Trophoblast cell (in vitro differentiated cells and primary cell): Measurements from ENCODE around the gene TEX261.

Experiments
- DNase-seq, 2 donors: peaks; one replicate each; pipeline ENCODE4 v3.0.0-alpha.2; 2016
- H2AFZ ChIP-seq: 2 replicates; pipeline ENCODE4 v1.6.1; 2013; ENCODE audit warnings: low read length, moderate library complexity, mild to moderate bottlenecking; ENCODE audit not compliant: insufficient read depth, poor library complexity
- H2AK5ac ChIP-seq: 2 replicates; pipeline ENCODE4 v1.6.1; 2013; ENCODE audit warnings: mild to moderate bottlenecking, low read length
- H2BK120ac ChIP-seq: 2 replicates; pipeline ENCODE4 v1.6.1; 2013; ENCODE audit warnings: low read length, mild to moderate bottlenecking, moderate library complexity; ENCODE audit not compliant: insufficient read depth, poor library complexity
- H2BK12ac ChIP-seq: 2 replicates; pipeline ENCODE4 v1.6.1; 2013; ENCODE audit warnings: mild to moderate bottlenecking, low read length, moderate library complexity
- H2BK5ac ChIP-seq: 2 replicates; pipeline ENCODE4 v1.6.1; 2013; ENCODE audit warnings: low read length, low read depth, moderate library complexity, mild to moderate bottlenecking; ENCODE audit not compliant: poor library complexity
- H3K14ac ChIP-seq: 2 replicates; pipeline ENCODE4 v1.6.1; 2013; ENCODE audit warnings: mild to moderate bottlenecking, low read length
- H3K18ac ChIP-seq: 2 replicates; pipeline ENCODE4 v1.6.1; 2013; ENCODE audit warnings: mild to moderate bottlenecking, low read length
- H3K23ac ChIP-seq: 2 replicates; pipeline ENCODE4 v1.6.1; 2013; ENCODE audit warnings: low read length
- H3K27ac ChIP-seq: 2 replicates; pipeline ENCODE4 v1.5.1; 2013; ENCODE audit warnings: low read depth, mild to moderate bottlenecking, inconsistent platforms, low read length, moderate library complexity
- H3K27me3 ChIP-seq: 2 replicates; pipeline ENCODE4 v1.6.1; 2013; ENCODE audit warnings: inconsistent platforms, mild to moderate bottlenecking, low read length, moderate library complexity; ENCODE audit not compliant: insufficient read depth
- H3K36me3 ChIP-seq, 2 experiments: 1 replicate in 1 of 2; 2 replicates in 1 of 2; pipeline ENCODE4 v1.6.1; 2013; ENCODE audit warnings: low read length in 2 of 2, mild to moderate bottlenecking in 2 of 2, moderate library complexity in 1 of 2; ENCODE audit not compliant: insufficient read depth in 2 of 2, control insufficient read depth in 1 of 2
- H3K4ac ChIP-seq: 2 replicates; pipeline ENCODE4 v1.6.1; 2013; ENCODE audit warnings: low read depth, mild to moderate bottlenecking, low read length, moderate library complexity
- H3K4me1 ChIP-seq, 2 experiments: 1 replicate in 1 of 2; 2 replicates in 1 of 2; pipeline ENCODE4 v1.6.1; 2013; ENCODE audit warnings: low read length in 2 of 2, mild to moderate bottlenecking in 2 of 2, moderate library complexity in 1 of 2; ENCODE audit not compliant: insufficient read depth in 2 of 2, control insufficient read depth in 1 of 2
- H3K4me2 ChIP-seq: 2 replicates; pipeline ENCODE4 v1.6.1; 2013; ENCODE audit warnings: inconsistent platforms, mild to moderate bottlenecking, low read length, moderate library complexity
- H3K4me3 ChIP-seq: 2 replicates; pipeline ENCODE4 v1.5.1; 2013; ENCODE audit warnings: mild to moderate bottlenecking, low read depth, low read length, inconsistent platforms
- H3K79me1 ChIP-seq: one replicate; pipeline ENCODE4 v1.6.1; 2013; ENCODE audit warnings: low read length
- H3K79me2 ChIP-seq: 2 replicates; pipeline ENCODE4 v1.6.1; 2013; ENCODE audit warnings: low read length, mild to moderate bottlenecking; ENCODE audit not compliant: control insufficient read depth, insufficient read depth, poor library complexity
- H3K9ac ChIP-seq: 2 replicates; pipeline ENCODE4 v1.6.1; 2013; ENCODE audit warnings: mild to moderate bottlenecking, low read length
- H3K9me3 ChIP-seq: 2 replicates; pipeline ENCODE4 v1.6.1; 2013; ENCODE audit warnings: low read depth, mild to moderate bottlenecking, control low read depth, inconsistent platforms, low read length; ENCODE audit not compliant: insufficient read depth
- H4K12ac ChIP-seq: 2 replicates; pipeline ENCODE4 v1.6.1; 2013; ENCODE audit warnings: low read depth, mild to moderate bottlenecking, low read length, moderate library complexity
- H4K8ac ChIP-seq: 2 replicates; pipeline ENCODE4 v1.6.1; 2013; ENCODE audit warnings: low read depth, mild to moderate bottlenecking, low read length, moderate library complexity
- H4K91ac ChIP-seq: one replicate; pipeline ENCODE4 v1.6.1; 2013; ENCODE audit warnings: low read depth, mild to moderate bottlenecking, low read length, moderate library complexity
- WGBS: extraction: QIAGEN DNeasy Blood & Tissue Kit; methylation state at CpG from one replicate; pipeline ENCODE4 v1.1.7; 2013; ENCODE audit warnings: missing lambda C conversion rate; ENCODE audit not compliant: insufficient read length, insufficient coverage; ENCODE audit errors: extremely low coverage; 5-methylcytosine and 5-hydroxymethylcytosine counted together

Gene TEX261

DNA sequence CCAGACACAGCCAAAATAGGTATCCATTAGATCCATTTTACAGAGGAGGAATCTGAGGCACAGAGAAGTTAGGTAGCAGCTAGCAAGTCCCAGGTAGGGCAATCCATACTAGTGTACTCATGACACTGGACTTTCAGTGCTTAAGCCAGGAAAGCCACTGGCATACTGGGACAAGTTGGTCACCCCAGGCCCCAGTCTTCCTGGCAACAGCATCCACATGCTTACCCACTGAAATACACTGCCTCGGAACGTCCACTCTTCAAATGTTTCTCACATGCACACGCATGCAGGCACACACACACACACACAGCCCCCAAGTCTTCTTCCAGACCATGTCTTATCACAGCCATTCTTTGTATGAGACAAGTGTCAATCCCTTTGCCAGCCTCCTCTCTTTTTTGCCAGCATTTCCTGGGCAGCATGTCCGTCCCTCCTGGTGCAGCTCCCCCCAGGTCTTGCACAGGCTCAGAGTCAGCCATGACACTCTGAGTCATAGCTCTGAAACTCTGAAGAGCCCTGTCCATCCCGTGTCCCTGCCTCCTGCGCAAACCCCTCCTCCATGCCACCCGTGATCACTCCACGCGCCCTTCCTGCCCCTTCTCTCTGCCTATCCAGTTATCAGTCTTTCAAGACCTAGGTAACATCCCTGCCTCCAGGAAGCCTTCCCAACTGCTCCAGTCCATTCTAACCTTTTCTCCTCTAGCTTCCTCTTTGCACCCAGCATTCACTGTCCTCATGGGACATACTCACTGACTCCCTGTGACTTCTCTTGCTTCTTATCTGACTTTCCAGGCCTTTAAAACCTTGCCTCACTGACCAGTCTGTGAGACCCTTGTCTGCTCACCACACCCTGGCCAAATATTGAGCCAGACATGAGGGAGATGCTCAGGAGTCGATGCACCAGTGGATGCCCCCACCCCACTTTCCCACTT lies 10.9 kb upstream of the TEX261 start:
- Histone ChIP-seq H3K18ac (no peak overlapping the region), H3K9me3 (peaks cover 3% of the 10 kb centered on the region), H2BK120ac (no peak overlapping the region), H3K14ac (no peak overlapping the region), H3K4me3 (no peak overlapping the region), H2BK5ac (no peak overlapping the region), H2AFZ (no peak overlapping the region), H2AK5ac (no peak overlapping the region), H3K27me3 (no peaks in the 10 kb centered on the region), H3K27ac (no peak overlapping the region), H3K23ac (no peak overlapping the region), H3K79me1 (peaks cover 3% of the 10 kb centered on the region), H4K12ac (no peak overlapping the region), H4K91ac (no peak overlapping the region), H3K4me1 (peaks cover 7 to 9% of the 10 kb centered on the region in 2 experiments), H3K36me3 (no peaks in the 10 kb centered on the region), H2BK12ac (no peak overlapping the region), H3K4me2 (no peak overlapping the region), H3K4ac (no peak overlapping the region), H3K9ac (no peak overlapping the region), H4K8ac (no peak overlapping the region), H3K79me2 (no peaks in the 10 kb centered on the region)
- DNase-seq = no peak
- WGBS = no CpG with 5 or more reads among the region's 10 CpGs

DNA sequence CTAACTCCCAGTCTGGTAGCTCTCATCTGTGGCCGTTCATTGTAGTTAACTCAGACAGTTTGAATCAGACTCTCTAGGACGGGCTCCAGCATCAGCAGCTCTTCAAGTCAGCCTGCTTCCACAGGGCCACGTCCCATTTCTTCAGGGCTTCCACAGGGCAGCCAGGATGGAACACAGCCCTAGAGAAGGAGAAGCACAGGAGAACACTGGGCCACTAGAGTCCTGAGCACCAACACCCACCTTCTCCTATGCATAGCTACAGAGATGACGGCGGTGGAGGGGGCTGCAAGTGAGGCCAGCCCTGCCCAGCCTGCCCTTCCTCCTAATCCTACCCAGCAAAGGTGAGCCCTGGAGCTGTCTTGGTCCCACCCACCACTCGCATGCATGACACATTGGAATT lies 10.2 kb upstream of the TEX261 start:
- H2BK5ac ChIP-seq = no peak overlapping the region
- H3K4me2 ChIP-seq = no peak overlapping the region
- H4K8ac ChIP-seq = no peak overlapping the region
- no peaks in the 10 kb centered on the region for H3K36me3 ChIP-seq
- no peak overlapping the region for H2BK120ac ChIP-seq
- no peak overlapping the region for H3K4ac ChIP-seq
- H3K79me2 ChIP-seq = no peaks in the 10 kb centered on the region
- no peak overlapping the region for H3K27ac ChIP-seq
- no peak overlapping the region for H2BK12ac ChIP-seq
- no peaks in the 10 kb centered on the region for H3K27me3 ChIP-seq
- no peak overlapping the region for H2AFZ ChIP-seq
- H3K23ac ChIP-seq = no peak overlapping the region
- H3K14ac ChIP-seq = no peak overlapping the region
- WGBS = no CpG with 5 or more reads among the region's 6 CpGs
- H3K4me3 ChIP-seq = no peak overlapping the region
- DNase-seq = no peak
- H4K91ac ChIP-seq = no peak overlapping the region
- no peak overlapping the region for H3K9ac ChIP-seq
- H3K79me1 ChIP-seq = peaks cover 3% of the 10 kb centered on the region
- no peak overlapping the region for H3K18ac ChIP-seq
- H3K4me1 ChIP-seq = peaks cover 7 to 9% of the 10 kb centered on the region in 2 experiments
- peaks cover 3% of the 10 kb centered on the region for H3K9me3 ChIP-seq
- H2AK5ac ChIP-seq = no peak overlapping the region
- no peak overlapping the region for H4K12ac ChIP-seq

DNA sequence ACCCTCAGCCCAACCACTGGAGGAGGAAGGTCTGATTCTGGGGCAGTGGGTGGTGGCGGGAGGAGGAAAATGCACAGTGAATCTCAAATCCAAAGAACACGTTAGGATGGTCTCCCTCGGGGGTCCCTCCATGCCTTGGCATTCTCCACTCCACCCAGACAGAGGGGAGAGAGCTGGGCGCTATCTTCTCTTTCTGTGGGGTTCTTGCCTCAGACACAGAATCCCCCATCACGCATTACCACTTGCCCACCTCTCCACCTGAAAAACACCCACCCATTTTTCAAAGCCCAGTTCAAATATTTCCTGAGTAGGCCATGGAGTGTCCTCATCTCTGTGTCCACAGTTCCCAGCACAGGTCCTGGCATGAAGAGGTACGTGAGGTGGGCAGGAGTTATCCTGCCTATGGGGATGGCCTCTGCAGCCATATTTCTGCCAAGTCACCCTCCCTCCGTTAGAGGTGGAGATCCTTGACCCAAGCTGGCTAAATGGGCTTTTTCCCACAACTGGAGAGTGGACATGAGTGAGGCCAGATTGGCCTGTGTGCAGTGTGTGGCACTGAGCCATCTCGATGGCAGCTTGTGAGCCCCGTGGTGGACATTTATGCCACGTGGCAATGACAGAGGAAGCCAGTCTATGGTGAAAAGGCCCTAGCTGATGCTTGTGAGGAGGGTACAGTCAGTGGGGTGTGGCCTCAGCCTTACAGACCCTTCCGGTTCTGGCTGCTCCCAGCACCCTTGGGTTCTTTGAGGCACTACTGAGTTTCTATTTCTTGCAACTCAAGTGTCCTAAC lies 9.5 kb upstream of the TEX261 start:
- Histone ChIP-seq H3K4me1 (peaks cover 7 to 9% of the 10 kb centered on the region in 2 experiments), H2BK120ac (no peak overlapping the region), H3K18ac (no peak overlapping the region), H3K4ac (no peak overlapping the region), H3K79me2 (no peaks in the 10 kb centered on the region), H3K27me3 (no peaks in the 10 kb centered on the region), H2AK5ac (no peak overlapping the region), H3K36me3 (no peaks in the 10 kb centered on the region), H2BK12ac (no peak overlapping the region), H4K91ac (no peak overlapping the region), H2BK5ac (no peak overlapping the region), H3K9me3 (peaks cover 3% of the 10 kb centered on the region), H4K8ac (no peak overlapping the region), H3K79me1 (peaks cover 3% of the 10 kb centered on the region), H3K9ac (no peak overlapping the region), H3K4me3 (no peak overlapping the region), H4K12ac (no peak overlapping the region), H2AFZ (no peak overlapping the region), H3K14ac (no peak overlapping the region), H3K27ac (no peak overlapping the region), H3K4me2 (no peak overlapping the region), H3K23ac (no peak overlapping the region)
- no CpG with 5 or more reads among the region's 11 CpGs for WGBS
- no peak for DNase-seq

DNA sequence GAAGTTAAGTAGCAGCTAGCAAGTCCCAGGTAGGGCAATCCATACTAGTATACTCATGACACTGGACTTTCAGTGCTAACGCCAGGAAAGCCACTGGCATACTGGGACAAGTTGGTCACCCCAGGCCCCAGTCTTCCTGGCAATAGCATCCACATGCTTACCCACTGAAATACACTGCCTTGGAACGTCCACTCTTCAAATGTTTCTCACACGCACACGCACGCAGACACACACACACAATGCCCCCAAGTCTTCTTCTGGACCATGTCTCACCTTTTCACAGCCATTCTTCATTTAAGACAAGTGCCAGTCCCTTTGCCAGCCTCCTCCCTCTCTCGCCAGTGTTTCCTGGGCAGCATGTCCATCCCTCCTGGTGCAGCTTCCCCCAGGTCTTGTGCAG lies 8.7 kb upstream of the TEX261 start:
- Histone ChIP-seq H3K36me3 (no peaks in the 10 kb centered on the region), H3K4ac (no peak overlapping the region), H3K9ac (no peak overlapping the region), H3K23ac (no peak overlapping the region), H3K14ac (no peak overlapping the region), H2BK5ac (no peak overlapping the region), H3K18ac (no peak overlapping the region), H4K91ac (no peak overlapping the region), H2BK12ac (no peak overlapping the region), H3K9me3 (peaks cover 3% of the 10 kb centered on the region), H3K4me3 (no peak overlapping the region), H4K12ac (no peak overlapping the region), H3K4me2 (no peak overlapping the region), H3K4me1 (peaks cover 7 to 9% of the 10 kb centered on the region in 2 experiments), H2AK5ac (no peak overlapping the region), H3K79me1 (peaks cover 3% of the 10 kb centered on the region), H3K79me2 (no peaks in the 10 kb centered on the region), H4K8ac (no peak overlapping the region), H2BK120ac (no peak overlapping the region), H3K27ac (no peak overlapping the region), H3K27me3 (no peaks in the 10 kb centered on the region), H2AFZ (no peak overlapping the region)
- DNase-seq = no peak
- no CpG with 5 or more reads among the region's 6 CpGs for WGBS
